Gastroesophageal sphincter (tissue), 4 donors: Measurements from ENCODE around the gene SIRT1. TPM values are rescaled to one million over a fixed set of nuclear protein-coding genes. Genes with fewer than 3 reads are reported as not detected.
A peak's percentile ranks its signal among the peaks of the same experiment; 100 is the strongest.

ENCODE experiments used
- ATAC-seq: fragments of 150-250 bp; one replicate; pipeline ENCODE4 v1.9.1; 2016; ENCODE audit warnings: mild to moderate bottlenecking, moderate library complexity
- H3K27ac ChIP-seq, 4 donors: fragments of 200-600 bp; sonication (generic) in 3 of 4; 1 replicate in 3 of 4; 2 replicates in 1 of 4; pipeline ENCODE4 v1.5.1; 2016 to 2019
- H3K27me3 ChIP-seq: fragments of 200-600 bp; sonication (generic); one replicate; pipeline ENCODE4 v1.5.1; 2019
- H3K36me3 ChIP-seq, 2 donors: fragments of 200-600 bp; sonication (generic); one replicate each; pipeline ENCODE4 v1.5.1; 2019; ENCODE audit warnings: control low read depth in 1 of 2
- H3K4me1 ChIP-seq, 3 donors: fragments of 200-600 bp; sonication (generic); 1 replicate in 2 of 3; 2 replicates in 1 of 3; pipeline ENCODE4 v1.5.1; 2016 to 2019; ENCODE audit warnings: control low read depth in 2 of 3
- H3K4me3 ChIP-seq, 2 donors: fragments of 200-600 bp; sonication (generic); one replicate each; pipeline ENCODE4 v1.5.1; 2019; ENCODE audit warnings: mild to moderate bottlenecking in 1 of 2, moderate library complexity in 1 of 2
- H3K9me3 ChIP-seq, 3 donors: fragments of 200-600 bp; sonication (generic); one replicate each; pipeline ENCODE4 v1.5.1; 2017 to 2019; ENCODE audit warnings: control low read depth in 2 of 3
- CTCF ChIP-seq, 4 experiments: fragments of 200-600 bp in 2 of 4; fragments of 450-650 bp in 2 of 4; sonication (generic) in 1 of 4; IDR thresholded peaks; one replicate each; pipeline ENCODE4 v1.5.1; 2017 to 2019; ENCODE audit warnings: antibody characterized with exemption in 4 of 4, mild to moderate bottlenecking in 2 of 4, moderate library complexity in 2 of 4
- EP300 ChIP-seq: sonication (generic); formaldehyde crosslinking; IDR thresholded peaks from one replicate; pipeline ENCODE4 v1.6.1; 2017; ENCODE audit warnings: antibody characterized with exemption, mild to moderate bottlenecking
- POLR2A ChIP-seq, 2 donors: fragments of 450-650 bp; IDR thresholded peaks; one replicate each; pipeline ENCODE4 v1.6.1; 2017; ENCODE audit warnings: antibody characterized with exemption in 2 of 2, mild to moderate bottlenecking in 2 of 2, moderate library complexity in 1 of 2
- POLR2AphosphoS5 ChIP-seq: sonication (generic); formaldehyde crosslinking; IDR thresholded peaks from one replicate; pipeline ENCODE4 v1.6.1; 2017; ENCODE audit warnings: antibody characterized with exemption
- WGBS, 2 donors: methylation state at CpG; one replicate each; pipeline ENCODE4 v1.1.5; 2018; ENCODE audit warnings: low coverage in 1 of 2; 5-methylcytosine and 5-hydroxymethylcytosine counted together
- total RNA-seq, 4 donors: library from RNA; depleted of rRNA; stranded (reverse); fragments of >200 nt; gene quantifications; one replicate each; pipeline ENCODE4 v1.1.0, GENCODE V29; 2016

The SIRT1 gene
- total RNA-seq, 4 donors from 2014 or later: 22.1 to 39.8 (median 33.4) TPM

- TF ChIP-seq POLR2A (IDR thresholded peaks at IDR 0.05): no peak
- no peak for TF ChIP-seq EP300
- TF ChIP-seq CTCF (IDR thresholded peaks at IDR 0.05): no peak
- Histone ChIP-seq H3K9me3 (no peaks in the 10 kb centered on the region), H3K27me3 (no peaks in the 10 kb centered on the region), H3K36me3 (no peaks in the 10 kb centered on the region), H3K4me3 (no peak overlapping the region), H3K27ac (no peak overlapping the region), H3K4me1 (peaks cover 0 to 17% (median 0%) of the 10 kb centered on the region in 3 donors)
- no peak for ATAC-seq
- WGBS, 2 donors: 76 to 95% methylated on average over 2 to 3 of the region's 3 CpGs
Observed at GRCh38 chr10:67839951-67840350, 44.5 kb upstream of the SIRT1 start.

GRCh38 chr10:67841737-67842136 is 42.7 kb upstream of the SIRT1 start:
- Histone ChIP-seq H3K9me3 (no peaks in the 10 kb centered on the region), H3K27ac (no peak overlapping the region), H3K27me3 (no peaks in the 10 kb centered on the region), H3K36me3 (no peaks in the 10 kb centered on the region), H3K4me3 (no peak overlapping the region), H3K4me1 (peaks cover 0 to 17% (median 0%) of the 10 kb centered on the region in 3 donors)
- TF ChIP-seq POLR2AphosphoS5: no peak
- no peak for TF ChIP-seq POLR2A (IDR thresholded peaks at IDR 0.05)
- TF ChIP-seq EP300: no peak
- TF ChIP-seq CTCF (IDR thresholded peaks at IDR 0.05): no peak
- no peak for ATAC-seq

GRCh38 chr10:67843284-67843683 is 41.2 kb upstream of the SIRT1 start:
- H3K4me1 ChIP-seq: peaks cover 0 to 2% (median 0%) of the 10 kb centered on the region in 3 donors
- no peak overlapping the region for H3K4me3 ChIP-seq
- H3K27me3 ChIP-seq: no peaks in the 10 kb centered on the region
- TF ChIP-seq POLR2AphosphoS5 (no peak), POLR2A (IDR thresholded peaks at IDR 0.05) (no peak), EP300 (no peak), CTCF (IDR thresholded peaks at IDR 0.05) (no peak)
- 83 to 86% methylated on average over 1 of the region's 2 CpGs for WGBS, 2 donors
- H3K27ac ChIP-seq: no peak overlapping the region
- H3K36me3 ChIP-seq: no peaks in the 10 kb centered on the region
- no peak for ATAC-seq
- no peaks in the 10 kb centered on the region for H3K9me3 ChIP-seq

GRCh38 chr10:67849331-67850011 is 35.0 kb upstream of the SIRT1 start:
- 1% methylated on average over 18 to 27 of the region's 36 CpGs for WGBS, 2 donors
- Histone ChIP-seq H3K4me1 (peaks cover 0 to 8% (median 3%) of the 10 kb centered on the region in 3 donors), H3K27me3 (no peaks in the 10 kb centered on the region), H3K27ac (peak overlapping the region; percentile 91 to 95 (median 93)), H3K36me3 (no peaks in the 10 kb centered on the region), H3K9me3 (no peaks in the 10 kb centered on the region), H3K4me3 (peak overlapping the region; percentile 71 to 91)
- peak; percentile 98 for ATAC-seq
- TF ChIP-seq POLR2AphosphoS5 (peak; percentile 77), EP300 (no peak), POLR2A (IDR thresholded peaks at IDR 0.05) (peak in 1 of 2 donors; percentile 15), CTCF (IDR thresholded peaks at IDR 0.05) (peak in 2 of 4 experiments; percentile 28 to 31)

GRCh38 chr10:67851186-67851585 is 33.3 kb upstream of the SIRT1 start:
- H3K27ac ChIP-seq: no peak overlapping the region
- 72 to 81% methylated on average over 2 of the region's 2 CpGs for WGBS, 2 donors
- H3K9me3 ChIP-seq: no peaks in the 10 kb centered on the region
- H3K4me3 ChIP-seq: no peak overlapping the region
- H3K4me1 ChIP-seq: peaks cover 0 to 15% (median 3%) of the 10 kb centered on the region in 3 donors
- H3K36me3 ChIP-seq: no peaks in the 10 kb centered on the region
- no peak for ATAC-seq
- no peaks in the 10 kb centered on the region for H3K27me3 ChIP-seq
- no peak for TF ChIP-seq POLR2A (IDR thresholded peaks at IDR 0.05)
- no peak for TF ChIP-seq EP300
- TF ChIP-seq CTCF (IDR thresholded peaks at IDR 0.05): no peak
- no peak for TF ChIP-seq POLR2AphosphoS5
